ENCODE measurements around the gene ZBTB44.

ZBTB44 gene, protein sequence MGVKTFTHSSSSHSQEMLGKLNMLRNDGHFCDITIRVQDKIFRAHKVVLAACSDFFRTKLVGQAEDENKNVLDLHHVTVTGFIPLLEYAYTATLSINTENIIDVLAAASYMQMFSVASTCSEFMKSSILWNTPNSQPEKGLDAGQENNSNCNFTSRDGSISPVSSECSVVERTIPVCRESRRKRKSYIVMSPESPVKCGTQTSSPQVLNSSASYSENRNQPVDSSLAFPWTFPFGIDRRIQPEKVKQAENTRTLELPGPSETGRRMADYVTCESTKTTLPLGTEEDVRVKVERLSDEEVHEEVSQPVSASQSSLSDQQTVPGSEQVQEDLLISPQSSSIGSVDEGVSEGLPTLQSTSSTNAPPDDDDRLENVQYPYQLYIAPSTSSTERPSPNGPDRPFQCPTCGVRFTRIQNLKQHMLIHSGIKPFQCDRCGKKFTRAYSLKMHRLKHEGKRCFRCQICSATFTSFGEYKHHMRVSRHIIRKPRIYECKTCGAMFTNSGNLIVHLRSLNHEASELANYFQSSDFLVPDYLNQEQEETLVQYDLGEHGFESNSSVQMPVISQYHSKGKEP

DNA sequence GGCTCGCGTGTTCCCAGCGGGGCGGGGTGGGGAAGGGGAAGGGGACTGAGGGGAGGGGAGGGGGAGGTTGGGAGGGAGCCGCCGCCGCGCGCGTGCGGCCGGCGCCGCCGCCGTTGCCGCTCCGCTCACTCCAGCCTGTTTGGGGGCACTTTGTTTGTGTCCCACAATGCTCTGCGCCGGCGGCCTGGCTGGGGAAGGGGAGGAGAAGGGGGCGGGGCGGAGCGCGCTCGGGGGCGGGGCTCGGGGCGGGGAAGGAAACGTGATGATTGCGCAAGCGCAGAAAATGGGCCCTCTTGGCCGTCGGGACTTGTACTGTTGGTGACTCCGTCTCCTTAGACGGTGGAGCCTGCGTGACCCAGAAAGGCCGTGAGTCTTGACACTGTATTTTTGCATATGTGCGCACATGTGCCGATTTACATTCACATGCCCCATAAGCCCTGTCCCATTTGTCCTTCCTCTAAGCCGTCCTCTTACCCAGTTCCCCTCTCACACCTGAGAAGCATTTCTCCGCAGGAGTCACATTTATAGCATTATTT is at the start of gene ZBTB44:
Gene ZBTB44 (minus strand): TSS at position 168 of the 536 bp plus-strand sequence. CDS start 53,044 bp downstream, outside the sequence.
- TF ChIP-seq, protein P1, sequence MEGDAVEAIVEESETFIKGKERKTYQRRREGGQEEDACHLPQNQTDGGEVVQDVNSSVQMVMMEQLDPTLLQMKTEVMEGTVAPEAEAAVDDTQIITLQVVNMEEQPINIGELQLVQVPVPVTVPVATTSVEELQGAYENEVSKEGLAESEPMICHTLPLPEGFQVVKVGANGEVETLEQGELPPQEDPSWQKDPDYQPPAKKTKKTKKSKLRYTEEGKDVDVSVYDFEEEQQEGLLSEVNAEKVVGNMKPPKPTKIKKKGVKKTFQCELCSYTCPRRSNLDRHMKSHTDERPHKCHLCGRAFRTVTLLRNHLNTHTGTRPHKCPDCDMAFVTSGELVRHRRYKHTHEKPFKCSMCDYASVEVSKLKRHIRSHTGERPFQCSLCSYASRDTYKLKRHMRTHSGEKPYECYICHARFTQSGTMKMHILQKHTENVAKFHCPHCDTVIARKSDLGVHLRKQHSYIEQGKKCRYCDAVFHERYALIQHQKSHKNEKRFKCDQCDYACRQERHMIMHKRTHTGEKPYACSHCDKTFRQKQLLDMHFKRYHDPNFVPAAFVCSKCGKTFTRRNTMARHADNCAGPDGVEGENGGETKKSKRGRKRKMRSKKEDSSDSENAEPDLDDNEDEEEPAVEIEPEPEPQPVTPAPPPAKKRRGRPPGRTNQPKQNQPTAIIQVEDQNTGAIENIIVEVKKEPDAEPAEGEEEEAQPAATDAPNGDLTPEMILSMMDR (IDR thresholded peaks at IDR 0.05; ENCODE audit: low read depth, low read length, missing control alignments) = no peak

DNA sequence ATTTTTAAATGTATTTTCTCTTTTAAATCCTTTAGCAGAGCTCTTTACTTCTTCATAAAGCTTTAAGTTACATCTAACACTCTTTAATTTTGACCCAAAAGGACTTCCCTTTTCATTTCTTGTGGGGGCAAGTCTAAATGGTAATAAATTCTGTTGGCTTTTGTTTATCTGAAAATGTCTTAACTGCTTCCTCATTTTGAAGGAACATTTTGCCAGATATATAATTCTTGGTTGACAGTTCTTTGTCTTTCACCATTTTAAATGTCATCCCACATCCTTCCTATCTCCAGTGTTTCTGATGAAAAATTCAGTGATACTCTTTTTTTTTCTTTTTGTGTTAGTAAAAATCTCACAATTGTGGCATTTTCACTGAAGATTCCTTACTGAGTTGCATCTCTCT is 44.7 kb upstream of the ZBTB44 start:
- DNase-seq (ENCODE audit: low read depth) = no peak
- in situ Hi-C loops (cut with HindIII; ENCODE audit: low sequenced_read_pairs) = no loop called here
- TF ChIP-seq, protein P1 (IDR thresholded peaks at IDR 0.05; ENCODE audit: low read depth, low read length, missing control alignments) = no peak
- H3K4me3 ChIP-seq (ENCODE audit: low read depth, low read length) = no peak overlapping the region

More for the DNA sequence above, at the start of gene ZBTB44:
- H3K4me3 ChIP-seq (ENCODE audit: low read depth, low read length) = peak within 1 kb of the TSS; percentile 72
- in situ Hi-C loops (cut with HindIII; ENCODE audit: low sequenced_read_pairs) = no loop called here
- peak; percentile 73 for DNase-seq (ENCODE audit: low read depth)

DNA sequence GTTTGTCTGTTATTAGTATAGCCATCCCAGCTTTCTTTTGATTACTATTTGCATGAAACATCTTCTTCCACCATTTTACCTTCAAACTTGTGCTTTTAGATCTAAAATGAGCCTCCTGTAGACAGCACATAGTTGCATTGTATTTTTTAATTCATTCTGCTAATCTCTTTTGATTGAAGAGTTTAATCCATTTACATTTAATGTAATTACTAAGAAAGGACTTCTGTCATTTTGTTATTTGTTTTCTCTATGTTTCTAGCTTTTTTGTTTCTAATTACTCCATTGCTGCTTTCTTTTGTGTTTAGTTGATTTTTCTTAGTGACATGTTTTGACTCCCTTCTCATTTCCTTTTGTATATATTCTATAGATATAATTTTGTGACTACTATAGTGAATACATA is 43.7 kb upstream of the ZBTB44 start:
- TF ChIP-seq, protein P1 (IDR thresholded peaks at IDR 0.05; ENCODE audit: low read depth, low read length, missing control alignments) = no peak
- in situ Hi-C loops (cut with HindIII; ENCODE audit: low sequenced_read_pairs) = no loop called here
- H3K4me3 ChIP-seq (ENCODE audit: low read depth, low read length) = no peak overlapping the region
- DNase-seq (ENCODE audit: low read depth) = no peak

DNA sequence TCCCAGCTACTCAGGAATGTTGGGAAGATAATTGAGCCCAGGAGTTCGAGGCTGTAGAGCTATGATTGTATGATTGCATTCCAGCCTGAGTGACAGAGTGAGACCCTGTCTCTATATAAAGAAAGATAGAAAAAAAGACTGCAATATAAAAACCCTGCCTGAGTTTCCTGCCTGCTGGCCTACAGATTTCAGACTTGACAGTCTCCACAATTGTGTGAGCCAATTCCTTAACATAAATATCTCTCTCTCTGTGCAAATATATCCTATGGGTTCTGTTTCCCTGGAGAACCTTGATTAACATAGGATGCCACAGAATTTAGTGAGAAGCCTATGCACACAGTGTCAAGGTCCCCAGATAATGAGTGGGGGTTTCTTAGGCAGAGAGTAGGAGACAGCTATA is 32.5 kb upstream of the ZBTB44 start:
- TF ChIP-seq, protein P1 (IDR thresholded peaks at IDR 0.05; ENCODE audit: low read depth, low read length, missing control alignments) = no peak
- in situ Hi-C loops (cut with HindIII; ENCODE audit: low sequenced_read_pairs) = no loop called here
- no peak for DNase-seq (ENCODE audit: low read depth)
- H3K4me3 ChIP-seq (ENCODE audit: low read depth, low read length) = no peak overlapping the region

DNA sequence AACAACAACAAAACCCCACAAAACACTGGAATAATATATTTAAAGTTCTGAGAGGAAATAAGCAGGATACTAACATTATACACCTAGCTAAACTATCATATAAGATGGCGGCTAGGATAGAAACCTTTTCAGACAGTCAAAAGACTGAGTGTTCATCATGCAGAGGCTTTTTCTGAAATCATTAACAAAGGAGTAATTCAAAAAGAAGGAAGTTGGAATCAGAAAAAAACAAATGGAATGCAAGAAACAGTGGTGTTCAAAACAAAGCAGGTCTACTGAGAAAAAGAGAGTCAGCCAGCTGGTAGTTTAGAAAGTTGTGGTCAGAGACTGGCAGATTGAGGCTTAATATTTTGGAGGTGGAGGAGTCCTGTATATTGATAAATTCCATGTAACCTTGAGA is 30.1 kb upstream of the ZBTB44 start:
- in situ Hi-C loops (cut with HindIII; ENCODE audit: low sequenced_read_pairs) = no loop called here
- TF ChIP-seq, protein P1 (IDR thresholded peaks at IDR 0.05; ENCODE audit: low read depth, low read length, missing control alignments) = no peak

DNA sequence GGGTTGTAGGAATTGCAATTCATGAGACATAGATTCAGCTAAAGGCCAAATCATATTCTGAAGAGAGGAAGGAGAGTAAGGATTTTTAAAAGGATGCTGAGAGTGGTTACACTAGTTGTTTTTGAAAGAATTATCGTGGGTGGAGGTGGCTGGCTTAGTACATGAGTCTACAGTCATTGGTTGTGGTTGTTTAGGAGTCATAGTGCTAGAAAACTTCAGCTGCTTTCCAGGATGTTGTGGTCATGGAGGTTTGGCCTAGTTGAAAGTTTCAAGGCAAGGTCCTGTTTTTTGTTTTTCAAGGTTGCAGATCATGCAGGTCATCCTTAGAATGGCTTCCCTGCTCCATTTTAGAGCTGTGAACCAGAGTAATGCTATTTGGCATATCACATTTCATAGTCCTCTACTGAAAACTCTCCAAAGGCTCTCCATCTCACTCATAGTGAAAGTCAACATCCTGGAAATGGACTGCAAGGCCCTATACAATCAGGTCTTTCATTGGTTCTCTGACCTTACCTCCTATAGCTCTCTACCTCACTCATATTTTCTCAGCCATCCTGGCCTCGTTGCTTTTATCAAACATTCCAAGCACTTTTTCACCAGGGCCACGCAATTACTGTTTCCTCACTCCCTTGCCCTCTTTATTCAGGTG is 26.1 kb upstream of the ZBTB44 start:
- in situ Hi-C loops (cut with HindIII; ENCODE audit: low sequenced_read_pairs) = no loop called here
- H3K4me3 ChIP-seq (ENCODE audit: low read depth, low read length) = no peak overlapping the region
- TF ChIP-seq, protein P1 (IDR thresholded peaks at IDR 0.05; ENCODE audit: low read depth, low read length, missing control alignments) = no peak
- DNase-seq (ENCODE audit: low read depth) = no peak

More for the DNA sequence above, 30.1 kb upstream of the ZBTB44 start:
- DNase-seq (ENCODE audit: low read depth) = no peak
- H3K4me3 ChIP-seq (ENCODE audit: low read depth, low read length) = no peak overlapping the region

All from astrocyte of the cerebellum (primary cell).